Activated naive CD4-positive, alpha-beta T cell treated with anti-CD3 and anti-CD28 coated beads, Interleukin-2, amount 10 ng/mL, durations not matched to agents 7 days and 5 days (primary cell): ENCODE results near the gene C4BPB.
"Not testable (repeated sequence)": the region's sequence is repeated elsewhere in the genome, so short reads cannot be mapped to it uniquely, and the experiment has no call there.

Experiments used
- CTCF ChIA-PET: fragments of 350-600 bp; sonication (Branson Sonifier 250); formaldehyde crosslinking; loops from one replicate; lab custom pipeline; 2021; ENCODE audit warnings: antibody characterized with exemption; lab: Charles Lee
- DNase-seq: peaks from one replicate; pipeline ENCODE4 v3.0.0-alpha.2; 2020
- H3K27ac Mint-ChIP-seq: one replicate; pipeline ENCODE4 v1.8.0; 2021; ENCODE audit warnings: mild to moderate bottlenecking, moderate library complexity, mixed read lengths
- H3K27me3 Mint-ChIP-seq: one replicate; pipeline ENCODE4 v1.8.0; 2021; ENCODE audit warnings: mild to moderate bottlenecking, mixed read lengths
- H3K36me3 Mint-ChIP-seq: one replicate; pipeline ENCODE4 v1.8.0; 2021; ENCODE audit warnings: mixed read lengths
- H3K4me1 Mint-ChIP-seq: one replicate; pipeline ENCODE4 v1.8.0; 2021; ENCODE audit warnings: mixed read lengths
- H3K4me3 Mint-ChIP-seq: one replicate; pipeline ENCODE4 v1.8.0; 2021; ENCODE audit warnings: mild to moderate bottlenecking, moderate library complexity, mixed read lengths
- H3K9me3 Mint-ChIP-seq: one replicate; pipeline ENCODE4 v1.8.0; 2021; ENCODE audit warnings: mixed read lengths

The C4BPB gene, protein sequence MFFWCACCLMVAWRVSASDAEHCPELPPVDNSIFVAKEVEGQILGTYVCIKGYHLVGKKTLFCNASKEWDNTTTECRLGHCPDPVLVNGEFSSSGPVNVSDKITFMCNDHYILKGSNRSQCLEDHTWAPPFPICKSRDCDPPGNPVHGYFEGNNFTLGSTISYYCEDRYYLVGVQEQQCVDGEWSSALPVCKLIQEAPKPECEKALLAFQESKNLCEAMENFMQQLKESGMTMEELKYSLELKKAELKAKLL

DNA sequence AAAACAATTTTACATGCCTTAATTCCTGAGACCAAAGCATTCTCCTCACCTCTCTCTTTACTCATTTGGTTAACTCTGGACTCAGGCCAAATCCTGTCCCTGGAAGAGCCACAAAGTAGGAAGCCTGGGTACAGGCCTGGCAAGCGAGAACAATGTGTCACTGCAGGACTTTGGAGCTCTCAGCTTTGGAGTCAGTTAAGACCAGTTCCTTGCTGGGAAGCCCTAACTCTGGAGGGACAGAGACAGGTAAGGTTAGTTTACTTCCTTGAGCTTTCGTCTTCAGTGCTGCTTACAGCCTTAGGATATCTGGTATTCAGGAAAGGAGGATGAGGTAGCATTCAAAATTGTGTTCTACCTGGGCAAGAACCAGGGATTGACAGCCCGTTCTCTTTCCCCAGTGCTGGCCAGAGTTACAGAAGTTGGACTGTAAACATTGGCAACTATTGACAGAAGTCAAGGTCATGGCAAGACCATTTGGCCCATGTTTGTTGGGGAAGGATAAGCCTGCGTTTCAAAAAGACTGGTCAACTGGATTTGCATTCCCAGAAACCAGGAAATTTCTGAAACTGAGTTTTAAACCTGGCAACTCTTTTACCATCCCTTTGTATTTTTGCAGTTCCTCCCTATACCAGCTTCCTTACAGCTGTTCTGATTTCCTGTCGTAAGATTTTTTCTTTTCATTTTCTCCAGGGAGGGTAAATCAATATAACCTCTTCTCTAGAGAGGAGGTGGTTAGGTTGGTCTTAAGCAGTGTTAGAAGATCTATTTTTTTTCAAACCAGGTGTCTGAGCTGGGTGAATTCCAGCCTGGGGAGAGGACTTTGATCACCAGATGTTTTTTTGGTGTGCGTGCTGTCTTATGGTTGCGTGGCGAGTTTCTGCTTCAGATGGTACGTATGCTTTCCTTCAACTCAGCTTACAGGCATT lies at the start of gene C4BPB:
Gene C4BPB (plus strand): TSS at position 160 of the 926 bp plus-strand sequence. CDS start 672 bp downstream, at position 832.
- Mint-ChIP-seq H3K27ac (peak within 1 kb of the TSS; percentile 90), H3K4me3 (peak within 1 kb of the TSS; percentile 67), H3K27me3 (peaks cover 7% of the 10 kb centered on the region), H3K9me3 (no peaks in the 10 kb centered on the region), H3K4me1 (peaks cover 48% of the 10 kb centered on the region), H3K36me3 (no peaks in the 10 kb centered on the region)
- CTCF ChIA-PET, result interaction anchor here (0.9 to 1.7 kb wide), 5 partner anchors 11 to 492 kb away, joined by 3 to 13 read pairs (median 4); partner anchors contain the start of gene PFKFB2
- DNase-seq, result peak; percentile 58

DNA sequence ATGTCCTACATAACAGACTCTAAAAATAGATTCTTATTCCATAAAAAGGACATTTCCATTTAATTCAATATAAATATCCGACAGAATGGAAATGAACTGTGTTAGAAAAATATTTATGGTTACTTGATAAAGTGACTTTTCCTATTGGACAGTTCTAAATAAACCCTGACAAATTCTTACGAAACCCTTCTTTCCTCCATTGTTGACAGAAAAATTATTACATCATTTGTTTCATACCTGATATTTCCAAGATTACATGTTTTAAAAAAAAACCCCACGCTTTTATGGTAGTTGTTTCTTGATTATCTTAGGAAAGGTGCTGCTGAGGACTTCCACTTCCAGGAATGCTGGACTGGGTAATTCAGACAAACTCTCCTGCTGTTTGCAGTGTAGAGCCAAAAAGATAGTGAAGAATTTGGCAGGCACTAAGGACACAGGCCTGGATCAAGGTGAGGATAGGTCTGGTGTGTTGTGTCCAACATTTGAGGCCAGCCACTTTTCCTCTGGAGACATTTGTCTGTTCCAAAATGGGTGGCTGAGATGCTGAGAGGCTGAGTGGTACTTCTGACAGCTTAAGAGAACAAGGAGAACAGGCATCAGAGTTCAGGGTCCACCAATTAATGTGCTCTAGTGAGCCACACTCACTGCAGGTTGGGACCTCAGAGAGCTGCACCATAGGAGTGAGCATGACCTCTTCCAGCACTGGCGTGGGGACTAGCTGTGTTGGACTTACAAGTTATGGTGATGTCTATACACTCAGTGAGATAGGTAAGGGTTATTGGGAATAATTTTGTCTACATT lies 49.1 kb upstream of the C4BPB start:
- Mint-ChIP-seq H3K4me1 (peaks cover 8% of the 10 kb centered on the region), H3K27ac (no peak overlapping the region), H3K27me3 (peaks cover 13% of the 10 kb centered on the region), H3K36me3 (peaks cover 9% of the 10 kb centered on the region), H3K4me3 (no peak overlapping the region), H3K9me3 (no peaks in the 10 kb centered on the region)
- no peak for DNase-seq
- CTCF ChIA-PET, result interaction anchor here (1.2 to 1.3 kb wide), 2 partner anchors 10 to 28 kb away, joined by 3 to 5 read pairs; no protein-coding TSS in a partner anchor

DNA sequence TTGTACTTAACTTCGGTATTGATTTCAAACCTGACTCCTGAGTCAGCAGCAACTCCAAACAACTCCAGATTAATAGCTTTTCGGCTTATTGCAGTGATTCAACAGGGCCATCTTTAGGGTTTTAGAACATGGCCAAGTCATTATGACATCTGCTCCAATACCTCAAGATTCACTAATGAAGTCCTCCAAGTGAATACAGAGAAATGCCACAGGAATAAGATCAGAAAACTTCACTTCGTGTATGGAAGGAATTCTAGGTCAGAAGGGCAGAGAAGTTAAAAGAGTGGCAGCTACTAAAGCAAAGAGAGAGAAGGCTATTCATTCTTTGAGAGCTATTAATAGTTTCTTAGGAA lies 48.5 kb upstream of the C4BPB start:
- peaks cover 8% of the 10 kb centered on the region for H3K4me1 Mint-ChIP-seq
- H3K36me3 Mint-ChIP-seq, result peaks cover 15% of the 10 kb centered on the region
- H3K27me3 Mint-ChIP-seq, result peaks cover 8% of the 10 kb centered on the region
- DNase-seq, result no peak
- no peak overlapping the region for H3K27ac Mint-ChIP-seq
- CTCF ChIA-PET, result interaction anchor here (1.2 to 1.3 kb wide), 2 partner anchors 10 to 28 kb away, joined by 3 to 5 read pairs; no protein-coding TSS in a partner anchor
- no peaks in the 10 kb centered on the region for H3K9me3 Mint-ChIP-seq
- no peak overlapping the region for H3K4me3 Mint-ChIP-seq

- H3K27me3 Mint-ChIP-seq, DNase-seq, H3K4me3 Mint-ChIP-seq, CTCF ChIA-PET, H3K27ac Mint-ChIP-seq, H3K9me3 Mint-ChIP-seq: not testable (repeated sequence)
- Mint-ChIP-seq H3K4me1 (peaks cover 13% of the 10 kb centered on the region), H3K36me3 (peaks cover 25% of the 10 kb centered on the region)
Observed at GRCh38 chr1:207041397-207041796, 47.3 kb upstream of the C4BPB start.

- CTCF ChIA-PET, result interaction anchor here (1.0 to 2.1 kb wide), 2 partner anchors 26 to 41 kb away, joined by 3 to 8 read pairs; no protein-coding TSS in a partner anchor
- Mint-ChIP-seq H3K9me3 (no peaks in the 10 kb centered on the region), H3K4me1 (peaks cover 41% of the 10 kb centered on the region), H3K27me3 (no peaks in the 10 kb centered on the region), H3K4me3 (no peak overlapping the region), H3K36me3 (peaks cover 42% of the 10 kb centered on the region), H3K27ac (no peak overlapping the region)
- DNase-seq, result no peak
Observed at GRCh38 chr1:207045453-207045852, 43.2 kb upstream of the C4BPB start.

- Mint-ChIP-seq H3K9me3 (peaks cover 3% of the 10 kb centered on the region), H3K4me3 (no peak overlapping the region), H3K4me1 (peaks cover 53% of the 10 kb centered on the region), H3K36me3 (peaks cover 43% of the 10 kb centered on the region), H3K27me3 (no peaks in the 10 kb centered on the region), H3K27ac (no peak overlapping the region)
- CTCF ChIA-PET, result interaction anchor here (0.7 to 2.5 kb wide), 6 partner anchors 13 to 43 kb away, joined by 3 to 11 read pairs (median 6); no protein-coding TSS in a partner anchor
- no peak for DNase-seq
Observed at GRCh38 chr1:207047505-207047904, 41.2 kb upstream of the C4BPB start.

DNA sequence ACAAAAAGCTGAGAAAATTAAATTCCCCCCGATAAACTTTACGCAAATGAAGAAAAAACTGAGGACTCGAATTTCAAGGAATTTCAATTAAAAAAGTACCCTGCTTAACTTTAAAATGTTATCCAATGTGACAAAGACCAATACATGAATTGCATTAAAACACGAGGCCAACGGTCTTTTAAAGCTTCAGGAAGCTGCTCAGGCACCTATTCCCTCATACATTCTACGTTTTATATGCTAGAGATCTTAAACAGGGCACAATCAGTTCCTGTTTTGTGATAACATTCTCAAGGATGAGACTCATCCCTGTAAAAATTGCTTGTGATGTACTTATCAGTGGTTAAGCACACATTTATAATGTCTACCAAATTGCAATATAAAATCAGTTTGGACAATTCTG lies 40.6 kb upstream of the C4BPB start:
- Mint-ChIP-seq H3K4me3 (no peak overlapping the region), H3K4me1 (peaks cover 55% of the 10 kb centered on the region), H3K9me3 (peaks cover 3% of the 10 kb centered on the region), H3K36me3 (peaks cover 43% of the 10 kb centered on the region), H3K27ac (no peak overlapping the region), H3K27me3 (peaks cover 3% of the 10 kb centered on the region)
- CTCF ChIA-PET, result interaction anchor here (0.7 to 2.5 kb wide), 5 partner anchors 23 to 43 kb away, joined by 3 to 11 read pairs (median 6); no protein-coding TSS in a partner anchor
- DNase-seq, result no peak

- Mint-ChIP-seq H3K9me3 (peaks cover 3% of the 10 kb centered on the region), H3K27ac (no peak overlapping the region), H3K4me1 (peaks cover 62% of the 10 kb centered on the region), H3K27me3 (peaks cover 12% of the 10 kb centered on the region), H3K4me3 (peak overlapping the region; percentile 100), H3K36me3 (peaks cover 45% of the 10 kb centered on the region)
- CTCF ChIA-PET, result interaction anchor here (1.6 to 2.5 kb wide), 8 partner anchors 11 to 450 kb away, joined by 4 to 17 read pairs (median 6); no protein-coding TSS in a partner anchor
- no peak for DNase-seq
Observed at GRCh38 chr1:207049054-207049453, 39.6 kb upstream of the C4BPB start.

- peaks cover 16% of the 10 kb centered on the region for H3K27me3 Mint-ChIP-seq
- H3K9me3 Mint-ChIP-seq, result peaks cover 3% of the 10 kb centered on the region
- CTCF ChIA-PET, result interaction anchor here (0.9 to 2.4 kb wide), 13 partner anchors 9 to 450 kb away, joined by 3 to 20 read pairs (median 6); no protein-coding TSS in a partner anchor
- H3K4me1 Mint-ChIP-seq, result peaks cover 66% of the 10 kb centered on the region
- no peak for DNase-seq
- H3K4me3 Mint-ChIP-seq, result peak overlapping the region; percentile 100
- peak overlapping the region; percentile 98 for H3K27ac Mint-ChIP-seq
- peaks cover 42% of the 10 kb centered on the region for H3K36me3 Mint-ChIP-seq
Observed at GRCh38 chr1:207049514-207049913, 39.1 kb upstream of the C4BPB start.

- Mint-ChIP-seq H3K27ac (peak overlapping the region; percentile 98), H3K4me1 (peaks cover 71% of the 10 kb centered on the region), H3K36me3 (peaks cover 38% of the 10 kb centered on the region), H3K9me3 (peaks cover 3% of the 10 kb centered on the region), H3K4me3 (peak overlapping the region; percentile 100), H3K27me3 (peaks cover 17% of the 10 kb centered on the region)
- DNase-seq, result peak; percentile 71
- CTCF ChIA-PET, result interaction anchor here (0.7 to 2.4 kb wide), 14 partner anchors 10 to 449 kb away, joined by 3 to 20 read pairs (median 6); no protein-coding TSS in a partner anchor
Observed at GRCh38 chr1:207049974-207050391, 38.7 kb upstream of the C4BPB start.

DNA sequence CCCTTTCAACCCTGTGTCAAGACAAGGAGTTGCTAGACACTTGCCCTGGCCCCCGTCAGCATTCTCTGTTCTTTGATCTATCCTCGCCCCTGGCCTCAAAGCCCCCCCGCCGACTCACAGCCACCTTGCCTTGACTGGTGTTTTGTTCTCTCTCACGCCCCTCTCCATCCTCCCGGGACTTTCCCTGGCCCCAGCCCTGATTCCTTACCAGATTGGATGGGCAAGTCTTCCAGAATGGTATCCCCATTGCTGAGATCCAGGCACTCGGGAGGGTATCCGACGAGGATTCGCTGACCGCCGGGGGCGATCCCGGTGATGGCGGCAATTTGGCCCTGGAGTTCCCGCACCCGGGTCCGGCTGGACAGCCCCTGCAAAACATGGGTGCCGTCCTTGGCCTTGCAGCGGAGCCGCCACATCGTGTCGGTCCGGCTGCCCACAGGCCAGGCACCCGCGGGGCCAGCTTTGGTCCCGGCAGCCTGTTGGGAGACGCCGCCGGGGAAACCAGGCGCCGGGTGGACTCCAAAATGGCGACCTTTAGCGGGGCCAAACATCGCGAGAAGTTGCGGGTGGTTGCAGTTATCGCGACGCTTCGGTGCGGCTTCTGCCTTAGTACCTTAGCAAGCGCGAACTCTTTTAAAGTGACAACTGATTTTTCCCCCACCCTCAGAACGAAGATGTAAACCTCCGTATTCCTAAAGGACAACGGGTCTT lies 38.0 kb upstream of the C4BPB start:
- peak; percentile 94 for DNase-seq
- H3K4me1 Mint-ChIP-seq, result peaks cover 72% of the 10 kb centered on the region
- H3K27me3 Mint-ChIP-seq, result peaks cover 19% of the 10 kb centered on the region
- H3K4me3 Mint-ChIP-seq, result peak overlapping the region; percentile 100
- peaks cover 3% of the 10 kb centered on the region for H3K9me3 Mint-ChIP-seq
- H3K27ac Mint-ChIP-seq, result peak overlapping the region; percentile 98
- CTCF ChIA-PET, result interaction anchor here (0.7 to 2.4 kb wide), 14 partner anchors 10 to 449 kb away, joined by 3 to 20 read pairs (median 6); no protein-coding TSS in a partner anchor
- H3K36me3 Mint-ChIP-seq, result peaks cover 33% of the 10 kb centered on the region

GRCh38 chr1:207051191-207051943 lies 37.3 kb upstream of the C4BPB start, which contains the start of gene YOD1:
Gene YOD1, minus strand, starts transcription at chr1:207051208. Its CDS starts 178 bp downstream, at chr1:207051030.
- CTCF ChIA-PET, result interaction anchor here (1.7 to 2.4 kb wide), 2 partner anchors 18 to 353 kb away, joined by 7 to 17 read pairs; no protein-coding TSS in a partner anchor
- peaks cover 3% of the 10 kb centered on the region for H3K9me3 Mint-ChIP-seq
- peaks cover 26% of the 10 kb centered on the region for H3K36me3 Mint-ChIP-seq
- H3K27ac Mint-ChIP-seq, result peak within 1 kb of the TSS; percentile 98
- H3K4me3 Mint-ChIP-seq, result peak within 1 kb of the TSS; percentile 100
- H3K4me1 Mint-ChIP-seq, result peaks cover 69% of the 10 kb centered on the region
- DNase-seq, result no peak
- peaks cover 21% of the 10 kb centered on the region for H3K27me3 Mint-ChIP-seq
